Common myeloid progenitor, CD34-positive (primary cell): ENCODE results near the gene RIN3.
"Not testable (repeated sequence)": the region's sequence is repeated elsewhere in the genome, so short reads cannot be mapped to it uniquely, and the experiment has no call there.

Experiments
- CTCF ChIA-PET: fragments of 350-600 bp; sonication (Branson Sonifier 250); formaldehyde crosslinking; loops from one replicate; lab custom pipeline; 2021; ENCODE audit warnings: antibody characterized with exemption; lab: Charles Lee
- POLR2A ChIA-PET: fragments of 350-600 bp; sonication (Branson Sonifier 250); formaldehyde crosslinking; loops from one replicate; lab custom pipeline; 2021; ENCODE audit warnings: antibody characterized with exemption; lab: Charles Lee
- DNase-seq, 3 donors: peaks; one replicate each; pipeline versions ENCODE4 v3.0.0 to v3.0.0-alpha.2; 2013
- H3K27ac ChIP-seq, 2 experiments: 1 replicate in 1 of 2; 2 replicates in 1 of 2; pipeline ENCODE4 v1.7.0; 2013; ENCODE audit warnings: inconsistent platforms in 2 of 2, low read length in 2 of 2, mild to moderate bottlenecking in 2 of 2, low read depth in 1 of 2, moderate library complexity in 1 of 2; ENCODE audit not compliant: severe bottlenecking in 2 of 2, insufficient read depth in 1 of 2, poor library complexity in 1 of 2
- H3K27me3 ChIP-seq, 5 experiments: replicated peaks in 2 of 5; 1 replicate in 3 of 5; 2 replicates in 2 of 5; pipeline versions ENCODE4 v1.6.1 to v1.7.0; 2013; ENCODE audit warnings: low read length in 4 of 5, mild to moderate bottlenecking in 2 of 5, moderate library complexity in 2 of 5, inconsistent platforms in 1 of 5; ENCODE audit not compliant: insufficient read depth in 5 of 5, control insufficient read depth in 4 of 5
- H3K36me3 ChIP-seq, 4 experiments: 1 replicate in 2 of 4; 2 replicates in 2 of 4; pipeline versions ENCODE4 v1.6.1 to v1.7.0; 2013; ENCODE audit warnings: low read length in 3 of 4, control low read depth in 1 of 4, mild to moderate bottlenecking in 1 of 4; ENCODE audit not compliant: control insufficient read depth in 4 of 4, insufficient read depth in 4 of 4
- H3K4me1 ChIP-seq, 4 experiments: 1 replicate in 3 of 4; 2 replicates in 1 of 4; pipeline versions ENCODE4 v1.6.1 to v1.7.1; 2013; ENCODE audit warnings: low read length in 3 of 4, mild to moderate bottlenecking in 3 of 4, control low read depth in 1 of 4, inconsistent platforms in 1 of 4, moderate library complexity in 1 of 4; ENCODE audit not compliant: control insufficient read depth in 4 of 4, insufficient read depth in 4 of 4; ENCODE audit errors: control extremely low read depth in 1 of 4
- H3K4me3 ChIP-seq, 7 experiments: 1 replicate in 4 of 7; 2 replicates in 3 of 7; pipeline versions ENCODE4 v1.5.1 to v1.7.0; 2013; ENCODE audit warnings: mild to moderate bottlenecking in 7 of 7, low read length in 6 of 7, moderate library complexity in 6 of 7, inconsistent platforms in 2 of 7, low read depth in 2 of 7, control low read depth in 1 of 7; ENCODE audit not compliant: insufficient read depth in 4 of 7, control insufficient read depth in 1 of 7; ENCODE audit errors: extremely low read depth in 1 of 7
- H3K9me3 ChIP-seq, 5 experiments: 1 replicate in 4 of 5; 2 replicates in 1 of 5; pipeline versions ENCODE4 v1.6.1 to v1.7.1; 2013; ENCODE audit warnings: low read length in 4 of 5, mild to moderate bottlenecking in 2 of 5, inconsistent platforms in 1 of 5, low read depth in 1 of 5, moderate library complexity in 1 of 5; ENCODE audit not compliant: control insufficient read depth in 4 of 5, insufficient read depth in 2 of 5; ENCODE audit errors: control extremely low read depth in 1 of 5
- WGBS: methylation state at CpG from one replicate; pipeline ENCODE4 v1.1.5; 2013; ENCODE audit not compliant: insufficient coverage; 5-methylcytosine and 5-hydroxymethylcytosine counted together

RIN3 gene

GRCh38 chr14:92710001-92710341 is 196.4 kb downstream of the RIN3 start:
- H3K4me3 ChIP-seq = no peak overlapping the region
- H3K36me3 ChIP-seq = no peaks in the 10 kb centered on the region
- H3K4me1 ChIP-seq = peaks cover 0 to 1% (median 0%) of the 10 kb centered on the region in 4 experiments
- no peak overlapping the region for H3K27ac ChIP-seq
- ChIA-PET POLR2A (no interaction called here), CTCF (interaction anchor here (1.5 to 19.0 kb wide), 3 partner anchors 32 to 76 kb away, joined by 4 to 317 read pairs (median 4); partner anchors contain the start of gene GOLGA5)
- WGBS = 98% methylated on average over 5 of the region's 5 CpGs
- H3K9me3 ChIP-seq = no peaks in the 10 kb centered on the region
- no peaks in the 10 kb centered on the region for H3K27me3 ChIP-seq
- no peak for DNase-seq

GRCh38 chr14:92711976-92712653 is 198.5 kb downstream of the RIN3 start:
- H3K4me3 ChIP-seq = no peak overlapping the region

GRCh38 chr14:92712654-92713051 is 199.1 kb downstream of the RIN3 start:
- no peak overlapping the region for H3K4me3 ChIP-seq
- no peak for DNase-seq
- no peaks in the 10 kb centered on the region for H3K27me3 ChIP-seq
- POLR2A ChIA-PET = no interaction called here
- CTCF ChIA-PET = interaction anchor here (0.7 to 19.0 kb wide), 9 partner anchors 9 to 73 kb away, joined by 3 to 317 read pairs (median 8); partner anchors contain the start of gene GOLGA5
- 99% methylated on average over 6 of the region's 8 CpGs for WGBS
- no peaks in the 10 kb centered on the region for H3K36me3 ChIP-seq
- no peaks in the 10 kb centered on the region for H3K4me1 ChIP-seq
- no peaks in the 10 kb centered on the region for H3K9me3 ChIP-seq
- H3K27ac ChIP-seq = no peak overlapping the region

More at GRCh38 chr14:92711976-92712653, 198.5 kb downstream of the RIN3 start:
- ChIA-PET CTCF (interaction anchor here (0.7 to 19.0 kb wide), 8 partner anchors 8 to 74 kb away, joined by 3 to 317 read pairs (median 7); partner anchors contain the start of gene GOLGA5), POLR2A (no interaction called here)
- no peaks in the 10 kb centered on the region for H3K4me1 ChIP-seq
- WGBS = 100% methylated on average over 7 of the region's 7 CpGs
- no peaks in the 10 kb centered on the region for H3K36me3 ChIP-seq
- H3K27ac ChIP-seq = no peak overlapping the region
- no peaks in the 10 kb centered on the region for H3K27me3 ChIP-seq
- DNase-seq = no peak
- no peaks in the 10 kb centered on the region for H3K9me3 ChIP-seq

- H3K36me3 ChIP-seq, H3K4me3 ChIP-seq, H3K27me3 ChIP-seq, H3K27ac ChIP-seq, H3K4me1 ChIP-seq, POLR2A ChIA-PET, H3K9me3 ChIP-seq: not testable (repeated sequence)
- CTCF ChIA-PET = interaction anchor here (0.6 to 19.0 kb wide), 10 partner anchors 9 to 71 kb away, joined by 3 to 317 read pairs (median 4); partner anchors contain the start of genes GOLGA5 and LGMN
- peak; percentile 74 to 85 (median 79) for DNase-seq
- WGBS = no CpG with 5 or more reads among the region's 7 CpGs
These were observed 201.2 kb downstream of the RIN3 start for GRCh38 chr14:92714739-92715307.

- ChIA-PET CTCF (interaction anchor here (1.6 to 19.0 kb wide), 4 partner anchors 9 to 70 kb away, joined by 4 to 317 read pairs (median 8); partner anchors contain the start of gene GOLGA5), POLR2A (no interaction called here)
- Histone ChIP-seq H3K36me3 (no peaks in the 10 kb centered on the region), H3K4me3 (no peak overlapping the region), H3K27ac (no peak overlapping the region), H3K27me3 (no peaks in the 10 kb centered on the region), H3K4me1 (no peaks in the 10 kb centered on the region), H3K9me3 (no peaks in the 10 kb centered on the region)
- WGBS = 100% methylated on average over 10 of the region's 10 CpGs
- DNase-seq = no peak
These were observed 202.6 kb downstream of the RIN3 start for GRCh38 chr14:92716131-92716530.

GRCh38 chr14:92717571-92718042 is 204.0 kb downstream of the RIN3 start:
- H3K36me3 ChIP-seq = no peaks in the 10 kb centered on the region
- H3K27ac ChIP-seq = no peak overlapping the region
- H3K27me3 ChIP-seq = no peaks in the 10 kb centered on the region
- no peak overlapping the region for H3K4me3 ChIP-seq
- H3K4me1 ChIP-seq = no peaks in the 10 kb centered on the region
- H3K9me3 ChIP-seq = no peaks in the 10 kb centered on the region
- CTCF ChIA-PET = interaction anchor here (0.7 to 19.0 kb wide), 10 partner anchors 9 to 68 kb away, joined by 3 to 317 read pairs (median 6); partner anchors contain the start of genes GOLGA5 and LGMN
- DNase-seq = peak in 2 of 3 donors; percentile 25 to 42
- WGBS = 77% methylated on average over 11 of the region's 11 CpGs
- POLR2A ChIA-PET = no interaction called here

- ChIA-PET POLR2A (no interaction called here), CTCF (interaction anchor here (1.5 to 19.0 kb wide), 3 partner anchors 28 to 67 kb away, joined by 3 to 317 read pairs (median 7); partner anchors contain the start of genes GOLGA5 and LGMN)
- no peaks in the 10 kb centered on the region for H3K9me3 ChIP-seq
- no peak for DNase-seq
- H3K27me3 ChIP-seq = no peaks in the 10 kb centered on the region
- H3K4me3 ChIP-seq = no peak overlapping the region
- no peaks in the 10 kb centered on the region for H3K36me3 ChIP-seq
- no peaks in the 10 kb centered on the region for H3K4me1 ChIP-seq
- H3K27ac ChIP-seq = no peak overlapping the region
- WGBS = 100% methylated on average over 4 of the region's 8 CpGs
These were observed 205.1 kb downstream of the RIN3 start for GRCh38 chr14:92718664-92719063.
